Mesendoderm (in vitro differentiated cells): Measurements from ENCODE around the gene GBX1.
A peak's percentile ranks its signal among the peaks of the same experiment; 100 is the strongest.

Experiments used
- DNase-seq: peaks from one replicate; pipeline ENCODE4 v3.0.0; 2013
- H2AK5ac ChIP-seq: 2 replicates; pipeline ENCODE4 v1.6.1; 2013; ENCODE audit warnings: low read length, inconsistent platforms
- H2BK120ac ChIP-seq: 2 replicates; pipeline ENCODE4 v1.6.1; 2013; ENCODE audit warnings: low read depth, mild to moderate bottlenecking, low read length, moderate library complexity, mixed read lengths
- H2BK15ac ChIP-seq: replicated peaks from 2 replicates; pipeline ENCODE4 v1.6.1; 2013; ENCODE audit warnings: low read depth, mild to moderate bottlenecking, moderate library complexity
- H2BK5ac ChIP-seq: 2 replicates; pipeline ENCODE4 v1.6.1; 2013; ENCODE audit warnings: low read length, inconsistent platforms
- H3K18ac ChIP-seq: 2 replicates; pipeline ENCODE4 v1.6.1; 2013; ENCODE audit warnings: mild to moderate bottlenecking, low read length, mixed read lengths
- H3K23ac ChIP-seq: one replicate; pipeline ENCODE4 v1.6.1; 2013; ENCODE audit warnings: low read length
- H3K27ac ChIP-seq: 2 replicates; pipeline ENCODE4 v1.5.1; 2013; ENCODE audit warnings: low read depth, mild to moderate bottlenecking, inconsistent platforms, low read length, moderate library complexity
- H3K27me3 ChIP-seq: 2 replicates; pipeline ENCODE4 v1.6.1; 2013; ENCODE audit warnings: low read length, control low read depth, mild to moderate bottlenecking, inconsistent platforms; ENCODE audit not compliant: insufficient read depth, poor library complexity
- H3K36me3 ChIP-seq: 2 replicates; pipeline ENCODE4 v1.6.1; 2013; ENCODE audit warnings: low read length, inconsistent platforms; ENCODE audit not compliant: control insufficient read depth, insufficient read depth
- H3K4ac ChIP-seq: one replicate; pipeline ENCODE4 v1.6.1; 2013; ENCODE audit warnings: low read depth, mild to moderate bottlenecking, low read length, moderate library complexity
- H3K4me1 ChIP-seq: 2 replicates; pipeline ENCODE4 v1.6.1; 2013; ENCODE audit warnings: low read depth, low read length, inconsistent platforms; ENCODE audit not compliant: control insufficient read depth
- H3K4me2 ChIP-seq: 2 replicates; pipeline ENCODE4 v1.6.1; 2013; ENCODE audit warnings: low read length
- H3K4me3 ChIP-seq: 2 replicates; pipeline ENCODE4 v1.5.1; 2013; ENCODE audit warnings: mild to moderate bottlenecking, low read length
- H3K56ac ChIP-seq: one replicate; pipeline ENCODE4 v1.6.1; 2013; ENCODE audit warnings: low read length
- H3K79me1 ChIP-seq: 2 replicates; pipeline ENCODE4 v1.6.1; 2013; ENCODE audit warnings: low read length, inconsistent platforms
- H3K79me2 ChIP-seq: 2 replicates; pipeline ENCODE4 v1.6.1; 2013; ENCODE audit warnings: mild to moderate bottlenecking, low read length; ENCODE audit not compliant: control insufficient read depth, insufficient read depth
- H3K9ac ChIP-seq: 2 replicates; pipeline ENCODE4 v1.6.1; 2013; ENCODE audit warnings: low read length, inconsistent platforms
- H4K5ac ChIP-seq: one replicate; pipeline ENCODE4 v1.6.1; 2013; ENCODE audit warnings: low read length
- H4K8ac ChIP-seq: one replicate; pipeline ENCODE4 v1.6.1; 2013; ENCODE audit warnings: low read depth, mild to moderate bottlenecking, control low read depth, low read length, moderate library complexity
- WGBS: extraction: QIAGEN DNeasy Blood & Tissue Kit; methylation state at CpG from one replicate; pipeline ENCODE4 v1.1.7; 2013; ENCODE audit warnings: low lambda C conversion rate, missing lambda C conversion rate; ENCODE audit not compliant: insufficient coverage; ENCODE audit errors: extremely low coverage; 5-methylcytosine and 5-hydroxymethylcytosine counted together

GBX1 gene

DNA sequence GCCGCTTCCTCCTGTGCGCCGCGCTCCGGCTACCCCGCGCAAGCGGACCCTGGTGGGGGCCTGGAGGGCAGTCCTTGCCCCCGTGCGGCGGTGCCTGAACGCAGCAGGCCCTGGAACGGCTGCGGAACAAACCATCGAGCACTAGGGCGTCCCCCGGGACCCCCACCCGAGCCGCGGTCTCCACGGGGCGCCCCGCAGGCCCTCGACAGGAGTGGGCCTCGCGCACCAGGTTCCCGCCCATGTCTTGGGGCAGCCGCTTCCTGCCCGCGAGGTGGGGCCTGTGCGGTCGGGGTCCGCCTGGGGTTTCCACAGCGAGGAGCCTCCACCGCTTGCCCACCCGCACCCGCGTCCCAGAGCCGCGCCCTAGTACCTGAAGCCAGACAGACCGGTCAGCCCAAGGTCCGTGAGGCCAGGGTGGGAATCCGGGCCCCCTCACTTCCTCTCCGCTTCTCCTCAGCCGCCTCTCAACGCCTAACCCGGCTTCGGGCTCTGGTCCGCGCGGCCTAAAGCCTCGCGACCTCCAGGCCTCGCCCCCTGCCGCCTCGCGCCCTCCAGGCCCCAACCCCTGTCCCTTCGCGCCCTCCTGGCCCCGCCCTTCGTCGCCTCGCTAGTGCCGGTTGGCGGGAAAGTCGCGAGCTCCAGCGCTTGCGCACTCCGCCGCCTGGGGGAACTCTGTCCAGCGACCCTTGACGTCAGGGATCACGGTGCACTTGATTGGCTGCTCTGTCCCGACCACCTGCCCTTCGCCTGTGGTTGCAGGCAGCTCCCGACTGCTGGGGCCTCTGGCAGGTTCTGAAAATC lies 7.0 kb upstream of the GBX1 start:
- Histone ChIP-seq H3K9ac (no peak overlapping the region), H3K23ac (no peak overlapping the region), H3K4me2 (no peak overlapping the region), H3K36me3 (no peaks in the 10 kb centered on the region), H3K4me1 (no peaks in the 10 kb centered on the region), H3K4ac (no peak overlapping the region), H4K8ac (no peak overlapping the region), H2AK5ac (no peak overlapping the region), H2BK120ac (no peak overlapping the region), H3K4me3 (no peak overlapping the region), H3K79me1 (no peaks in the 10 kb centered on the region), H3K27me3 (peaks cover 13% of the 10 kb centered on the region), H3K79me2 (no peaks in the 10 kb centered on the region), H3K56ac (no peak overlapping the region), H3K18ac (no peak overlapping the region), H3K27ac (no peak overlapping the region), H4K5ac (no peak overlapping the region), H2BK5ac (no peak overlapping the region), H2BK15ac (no peak overlapping the region)
- WGBS: no CpG with 5 or more reads among the region's 77 CpGs
- DNase-seq: peak; percentile 68

DNA sequence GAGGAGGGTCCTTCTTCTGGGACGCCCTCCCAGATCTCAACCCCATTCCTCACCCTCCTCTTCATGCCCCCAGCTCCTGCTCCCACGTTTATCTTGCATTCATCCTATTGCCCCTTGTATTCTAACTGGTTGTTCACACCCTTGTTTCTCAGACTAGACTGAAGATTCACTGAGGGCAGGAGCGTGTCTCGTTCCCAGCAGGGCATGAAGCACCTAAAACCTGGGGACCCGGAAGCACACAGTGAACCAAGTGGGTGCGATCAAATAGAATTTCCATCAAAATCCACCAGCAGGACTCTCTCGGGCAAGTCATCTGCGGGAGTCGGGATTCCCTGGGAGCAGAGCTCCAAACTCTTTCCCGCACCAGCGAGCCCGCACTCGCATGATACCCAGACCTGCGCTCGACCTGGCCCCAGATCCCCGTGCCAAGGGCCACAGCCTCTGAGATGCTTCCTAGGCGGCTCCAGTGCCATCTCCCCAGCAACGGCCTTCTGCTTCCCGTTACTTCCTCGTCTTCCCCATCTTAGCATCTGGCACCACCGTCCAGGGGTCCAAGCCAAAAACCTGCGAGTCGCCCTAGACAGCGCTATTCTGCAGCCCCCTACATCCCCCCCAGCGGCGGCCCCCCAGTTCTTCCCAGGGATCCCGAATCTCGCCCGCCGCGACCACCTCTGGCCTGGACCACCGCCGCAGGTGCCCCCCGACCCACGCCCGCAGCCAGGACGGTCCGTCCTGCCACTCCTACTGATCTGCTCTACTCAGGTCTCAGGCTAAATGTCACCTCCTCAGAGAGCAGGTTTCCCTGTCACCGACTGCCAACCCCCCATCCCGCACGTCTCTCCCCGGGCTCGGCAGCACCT lies 6.1 kb upstream of the GBX1 start:
- H3K79me2 ChIP-seq: no peaks in the 10 kb centered on the region
- no peak overlapping the region for H3K56ac ChIP-seq
- no peak overlapping the region for H3K27ac ChIP-seq
- no peak overlapping the region for H2BK120ac ChIP-seq
- no peak for DNase-seq
- no peak overlapping the region for H3K23ac ChIP-seq
- no peak overlapping the region for H3K18ac ChIP-seq
- no peak overlapping the region for H2AK5ac ChIP-seq
- H3K27me3 ChIP-seq: peaks cover 18% of the 10 kb centered on the region
- H3K36me3 ChIP-seq: no peaks in the 10 kb centered on the region
- H3K9ac ChIP-seq: no peak overlapping the region
- no peak overlapping the region for H2BK5ac ChIP-seq
- no peak overlapping the region for H4K5ac ChIP-seq
- no peak overlapping the region for H3K4ac ChIP-seq
- no peak overlapping the region for H2BK15ac ChIP-seq
- no peaks in the 10 kb centered on the region for H3K79me1 ChIP-seq
- H3K4me3 ChIP-seq: no peak overlapping the region
- WGBS: no CpG with 5 or more reads among the region's 43 CpGs
- no peak overlapping the region for H4K8ac ChIP-seq
- H3K4me2 ChIP-seq: no peak overlapping the region
- H3K4me1 ChIP-seq: peaks cover 6% of the 10 kb centered on the region

DNA sequence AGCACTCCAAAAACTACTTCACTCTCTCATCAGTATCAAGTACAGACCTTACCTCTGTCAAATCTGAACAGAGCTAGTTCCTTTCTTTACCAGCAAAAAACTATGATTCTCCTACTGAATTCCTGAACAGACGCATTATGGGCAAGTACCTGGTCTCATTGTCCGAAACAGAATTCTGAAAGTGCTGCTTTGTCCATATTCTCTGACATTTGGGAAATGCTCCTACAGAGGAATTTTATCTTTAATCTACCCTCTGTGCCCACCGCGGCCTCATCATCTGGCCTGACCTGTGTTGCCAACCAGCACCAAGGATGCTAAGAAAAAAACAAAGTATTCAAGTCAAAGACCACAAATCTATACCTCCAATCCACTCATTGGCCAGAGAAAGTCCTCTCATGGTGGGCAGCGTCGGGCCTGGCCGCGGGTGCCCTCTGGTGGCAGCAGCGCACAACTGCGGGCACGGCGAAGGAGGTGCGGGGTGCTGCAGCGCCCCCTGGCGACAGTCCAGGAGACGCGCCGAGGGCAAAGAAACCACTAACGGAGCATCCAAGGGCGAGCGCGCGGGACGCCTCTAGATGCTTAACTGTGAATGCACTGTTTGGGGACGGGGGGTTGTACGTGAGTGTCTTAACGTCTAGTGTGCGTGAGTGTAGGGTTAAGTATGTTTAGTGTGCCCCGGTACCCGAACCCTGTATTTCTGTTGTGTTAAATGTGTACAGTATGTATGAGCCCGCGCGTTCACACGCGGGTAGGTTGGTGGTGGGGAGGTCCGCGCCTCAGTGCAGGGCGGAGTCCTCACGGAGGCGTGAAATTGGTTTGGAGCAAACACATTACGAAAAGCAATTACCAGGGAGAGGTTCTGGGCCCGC lies 5.0 kb upstream of the GBX1 start:
- no peaks in the 10 kb centered on the region for H3K79me1 ChIP-seq
- no peak overlapping the region for H4K8ac ChIP-seq
- no peak overlapping the region for H2AK5ac ChIP-seq
- no peak overlapping the region for H4K5ac ChIP-seq
- no peak overlapping the region for H2BK15ac ChIP-seq
- no peak overlapping the region for H3K4ac ChIP-seq
- H3K56ac ChIP-seq: no peak overlapping the region
- no peak overlapping the region for H3K4me2 ChIP-seq
- peak; percentile 76 for DNase-seq
- WGBS: no CpG with 5 or more reads among the region's 42 CpGs
- no peak overlapping the region for H3K4me3 ChIP-seq
- no peak overlapping the region for H3K23ac ChIP-seq
- H3K27me3 ChIP-seq: peaks cover 21% of the 10 kb centered on the region
- no peak overlapping the region for H3K9ac ChIP-seq
- H3K79me2 ChIP-seq: no peaks in the 10 kb centered on the region
- H3K27ac ChIP-seq: no peak overlapping the region
- no peak overlapping the region for H2BK120ac ChIP-seq
- H3K36me3 ChIP-seq: no peaks in the 10 kb centered on the region
- H3K18ac ChIP-seq: no peak overlapping the region
- H2BK5ac ChIP-seq: no peak overlapping the region
- H3K4me1 ChIP-seq: peaks cover 6% of the 10 kb centered on the region

DNA sequence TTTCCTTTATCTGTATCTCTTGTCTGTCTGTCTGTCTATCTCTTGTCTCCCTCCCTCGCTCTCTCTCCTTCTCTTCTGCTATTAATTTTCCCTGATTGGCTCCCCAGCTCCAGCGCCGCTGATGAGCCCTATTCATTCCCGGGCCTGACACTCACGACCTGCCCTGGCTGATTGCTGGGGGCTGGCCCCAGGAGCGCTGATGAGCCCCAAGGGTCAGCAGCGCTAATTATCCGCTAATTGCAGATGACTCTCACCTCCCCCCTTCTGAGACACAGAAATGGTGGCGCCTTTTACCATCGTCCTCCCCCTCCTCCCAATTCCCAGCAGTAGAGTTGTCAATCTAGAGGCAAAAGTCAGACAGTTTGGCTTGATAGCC lies 1.3 kb upstream of the GBX1 start:
- H2BK120ac ChIP-seq: no peak overlapping the region
- no peak overlapping the region for H4K5ac ChIP-seq
- H3K4me3 ChIP-seq: no peak overlapping the region
- H3K27me3 ChIP-seq: peaks cover 49% of the 10 kb centered on the region
- no peak overlapping the region for H3K56ac ChIP-seq
- DNase-seq: no peak
- no peak overlapping the region for H4K8ac ChIP-seq
- no peak overlapping the region for H3K23ac ChIP-seq
- no peak overlapping the region for H3K4me2 ChIP-seq
- no peak overlapping the region for H3K18ac ChIP-seq
- H3K4me1 ChIP-seq: peaks cover 6% of the 10 kb centered on the region
- H3K27ac ChIP-seq: no peak overlapping the region
- no peak overlapping the region for H3K9ac ChIP-seq
- H3K79me2 ChIP-seq: no peaks in the 10 kb centered on the region
- no peak overlapping the region for H3K4ac ChIP-seq
- no peak overlapping the region for H2BK5ac ChIP-seq
- no CpG with 5 or more reads among the region's 10 CpGs for WGBS
- no peak overlapping the region for H2BK15ac ChIP-seq
- H2AK5ac ChIP-seq: no peak overlapping the region
- no peaks in the 10 kb centered on the region for H3K79me1 ChIP-seq
- H3K36me3 ChIP-seq: no peaks in the 10 kb centered on the region

DNA sequence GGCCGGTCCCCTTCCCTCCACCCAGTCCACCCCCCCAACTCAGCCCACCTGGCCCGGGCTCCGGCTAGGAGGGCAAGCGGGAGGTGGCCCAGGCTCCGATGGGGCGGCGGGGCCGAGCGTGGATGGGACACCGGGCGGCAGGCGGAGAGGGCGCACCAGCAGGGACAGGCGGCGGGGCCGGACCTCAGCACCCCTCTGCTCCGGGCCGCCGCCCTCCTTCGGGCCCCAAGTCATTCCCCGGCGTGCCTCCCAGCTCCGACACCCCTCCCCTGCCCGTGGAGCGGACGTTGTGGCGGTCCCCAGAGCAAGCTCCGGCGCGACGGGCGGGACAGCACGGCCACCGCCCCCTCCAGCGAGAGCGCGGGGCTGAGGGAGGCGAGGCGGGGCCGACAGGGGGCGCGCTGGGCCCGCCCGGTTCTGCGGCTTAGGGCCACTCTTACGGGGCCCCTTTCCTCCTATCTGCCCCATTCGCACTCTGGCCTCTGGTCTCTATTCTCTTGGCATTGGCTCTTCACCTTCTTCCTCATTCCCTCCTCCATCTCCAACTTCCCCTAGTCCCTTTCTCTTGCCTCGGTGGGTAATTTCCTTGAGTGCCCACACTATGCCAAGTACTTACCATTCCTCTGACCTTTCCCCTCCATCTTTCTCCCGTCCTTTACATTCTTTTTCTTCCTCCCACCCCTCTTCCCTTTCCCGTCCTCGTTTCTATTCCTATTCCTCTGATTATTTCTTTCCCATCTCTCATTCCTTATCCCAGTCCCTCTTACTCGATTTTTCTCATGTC lies 701 bp upstream of the GBX1 start:
- no peaks in the 10 kb centered on the region for H3K79me1 ChIP-seq
- no peak overlapping the region for H2AK5ac ChIP-seq
- no peaks in the 10 kb centered on the region for H3K36me3 ChIP-seq
- no peak overlapping the region for H3K4me3 ChIP-seq
- peak overlapping the region; percentile 53 for H3K4me2 ChIP-seq
- whole genome bisulfite sequencing: 100% methylated on average over 2 of the region's 52 CpGs
- H3K79me2 ChIP-seq: no peaks in the 10 kb centered on the region
- H3K4ac ChIP-seq: no peak overlapping the region
- peak overlapping the region; percentile 44 for H3K9ac ChIP-seq
- peaks cover 6% of the 10 kb centered on the region for H3K4me1 ChIP-seq
- H3K27me3 ChIP-seq: peaks cover 48% of the 10 kb centered on the region
- peak overlapping the region; percentile 54 for H3K56ac ChIP-seq
- H3K27ac ChIP-seq: no peak overlapping the region
- no peak overlapping the region for H4K8ac ChIP-seq
- H2BK120ac ChIP-seq: no peak overlapping the region
- H2BK5ac ChIP-seq: no peak overlapping the region
- H4K5ac ChIP-seq: no peak overlapping the region
- peak; percentile 60 for DNase-seq
- H2BK15ac ChIP-seq: no peak overlapping the region
- H3K23ac ChIP-seq: no peak overlapping the region
- H3K18ac ChIP-seq: peak overlapping the region; percentile 24
